Epidermal melanocyte (primary cell): Measurements from ENCODE around the gene C1QL3.

Experiments
- DNase-seq: peaks from one replicate; pipeline ENCODE4 v3.0.0; 2011; ENCODE audit warnings: low spot score; ENCODE audit not compliant: insufficient read length

C1QL3 gene

DNA sequence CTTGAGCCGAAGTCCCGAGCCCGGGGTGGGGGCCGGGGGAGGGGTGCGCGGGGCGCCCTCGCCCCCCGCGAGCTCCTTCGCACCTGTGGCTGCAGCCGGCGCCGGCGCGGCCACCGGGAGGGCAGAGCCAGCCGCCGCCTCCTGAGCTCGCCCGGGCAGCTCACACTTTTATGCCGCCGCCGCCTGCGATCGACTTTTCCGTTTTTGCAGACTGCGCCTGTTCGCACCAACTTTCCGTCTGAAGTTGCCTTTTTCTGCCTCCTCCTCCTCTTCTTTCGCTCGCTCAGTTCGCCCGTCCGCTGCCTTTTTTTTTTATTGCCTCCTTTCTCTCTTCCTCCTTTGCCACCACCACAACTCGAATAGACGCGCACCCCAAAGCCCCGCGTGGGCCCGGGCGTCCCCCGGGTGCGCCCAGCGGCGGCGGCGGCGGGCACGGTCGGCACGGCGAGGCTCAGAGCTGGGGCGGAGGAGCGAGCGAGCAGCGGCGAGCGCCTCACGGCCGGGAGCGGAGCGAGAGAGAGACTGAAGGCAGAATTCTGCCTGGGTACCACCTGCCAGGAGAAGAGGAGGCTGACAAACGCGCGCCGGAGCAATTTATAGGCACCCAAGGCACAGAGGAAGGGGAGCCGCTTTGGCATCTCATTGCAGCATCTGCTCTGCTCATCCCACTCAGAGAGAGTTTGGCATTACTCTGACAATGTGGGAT, at the start of gene C1QL3:
TSS of gene C1QL3 (minus strand) at position 569 of the 706 bp plus-strand sequence. CDS start 814 bp downstream, outside the sequence.
- no peak for DNase-seq

GRCh38 chr10:16570731-16571130, 49.1 kb upstream of the C1QL3 start:
- DNase-seq, result no peak

DNA sequence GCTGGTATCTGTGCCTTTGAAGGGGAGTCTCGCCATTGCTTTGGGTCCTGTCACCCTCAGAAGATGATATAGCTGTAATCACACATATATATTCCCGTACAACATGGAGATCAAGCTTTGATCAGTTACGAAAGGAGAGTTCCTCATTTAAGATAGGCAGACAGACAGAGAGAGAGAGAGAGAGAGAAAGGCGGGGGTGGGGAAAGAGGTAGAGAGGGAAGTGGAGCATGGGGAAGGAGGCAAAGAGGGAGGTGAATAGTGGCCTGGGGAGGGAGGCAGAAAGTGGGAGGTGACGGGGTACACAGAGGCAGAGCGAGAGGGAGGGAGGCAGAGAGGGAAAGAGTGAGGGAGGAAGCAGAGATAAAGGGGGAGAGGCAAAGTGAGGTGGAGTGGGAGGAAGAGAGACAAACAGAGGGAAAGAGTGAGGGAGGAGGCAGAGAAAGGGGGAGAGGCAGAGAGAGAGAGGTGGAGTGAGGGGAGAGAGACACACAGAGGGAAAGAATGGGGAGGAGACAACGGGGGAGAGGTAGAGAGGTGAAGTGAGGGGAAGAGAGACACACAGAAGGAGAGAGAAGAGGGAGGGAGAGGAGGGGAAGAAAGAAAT, 44.6 kb upstream of the C1QL3 start:
- DNase-seq, result no peak

DNA sequence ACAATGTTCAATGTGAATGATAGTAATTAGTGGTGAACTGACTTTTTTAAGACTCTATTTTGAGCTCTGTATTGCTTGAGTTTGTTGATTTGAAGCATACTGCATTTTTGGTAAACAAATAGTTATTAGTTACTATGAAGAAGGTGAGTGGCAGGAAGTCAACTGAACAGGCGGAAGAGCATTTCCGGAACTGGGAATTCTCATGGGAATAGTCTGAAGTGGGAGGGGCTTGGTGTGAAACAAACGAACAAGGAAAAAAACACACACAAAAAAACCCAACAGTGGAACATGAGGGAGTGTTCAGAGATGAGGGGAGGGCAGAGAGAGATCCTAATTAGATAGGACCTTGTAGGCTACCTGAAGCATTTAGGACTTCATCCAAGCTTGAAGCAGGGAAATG, 43.9 kb upstream of the C1QL3 start:
- DNase-seq, result no peak

DNA sequence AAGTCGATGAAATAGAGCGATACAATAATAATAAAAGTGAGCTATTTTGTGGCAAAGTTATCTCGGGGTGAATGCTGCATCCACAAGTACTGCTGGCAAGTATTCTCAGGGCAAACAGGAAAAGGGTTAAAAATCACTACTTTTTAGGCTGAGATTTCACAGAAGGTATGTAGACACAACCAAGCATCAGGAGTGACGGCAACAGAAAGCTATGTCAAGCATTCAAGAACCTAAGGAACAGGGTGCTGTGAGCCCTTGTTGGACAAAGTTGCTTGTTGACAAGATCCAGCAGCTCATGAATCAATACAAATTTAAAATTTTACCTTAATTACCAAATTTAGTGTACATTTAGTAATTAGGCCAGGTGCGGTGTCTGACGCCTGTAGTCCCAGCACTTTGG, 41.2 kb upstream of the C1QL3 start:
- no peak for DNase-seq

DNA sequence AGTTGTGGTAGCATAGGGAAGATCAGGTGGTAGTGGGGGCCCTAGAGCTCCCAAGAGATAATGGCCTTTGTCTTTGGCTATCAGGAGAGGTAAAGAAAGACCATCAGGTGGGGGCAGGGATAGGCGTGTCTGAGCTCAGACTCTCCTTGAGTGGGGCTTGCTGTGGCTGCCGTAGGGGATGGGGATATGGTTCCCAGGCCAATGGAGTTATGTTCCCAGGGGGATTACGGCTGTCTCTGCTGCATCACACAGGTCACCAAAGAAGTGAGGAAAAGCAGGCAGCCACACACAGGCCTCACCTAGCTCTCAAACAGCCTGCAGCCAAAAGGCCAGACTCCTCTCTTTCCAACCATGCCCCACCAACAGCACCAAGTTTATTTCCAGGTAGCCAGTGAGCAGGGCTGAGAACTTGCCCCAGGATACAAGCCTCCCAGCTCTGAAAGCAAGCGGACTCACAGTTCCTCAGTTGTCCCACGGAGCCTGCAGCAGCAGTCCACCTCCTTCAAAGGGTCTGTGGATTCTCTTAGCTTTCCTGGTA, 37.6 kb upstream of the C1QL3 start:
- DNase-seq, result no peak

DNA sequence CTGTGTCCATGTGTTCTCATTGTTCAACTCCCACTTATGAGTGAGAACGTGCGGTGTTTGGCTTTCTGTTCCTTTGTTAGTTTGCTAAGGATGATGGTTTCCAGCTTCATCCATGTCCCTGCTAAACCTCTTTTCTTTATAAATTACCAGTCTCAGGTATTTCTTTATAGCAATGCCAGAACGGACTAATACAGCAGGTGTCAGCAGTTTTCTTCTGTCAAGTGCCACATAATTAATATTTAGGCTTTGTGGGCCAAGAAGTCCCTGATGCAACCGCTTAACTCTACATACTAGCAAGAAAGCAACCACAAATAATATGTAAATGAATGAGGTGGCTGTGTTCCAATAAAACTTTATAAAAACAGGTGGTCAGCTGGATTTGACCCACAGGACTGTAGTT, 26.3 kb upstream of the C1QL3 start:
- no peak for DNase-seq

DNA sequence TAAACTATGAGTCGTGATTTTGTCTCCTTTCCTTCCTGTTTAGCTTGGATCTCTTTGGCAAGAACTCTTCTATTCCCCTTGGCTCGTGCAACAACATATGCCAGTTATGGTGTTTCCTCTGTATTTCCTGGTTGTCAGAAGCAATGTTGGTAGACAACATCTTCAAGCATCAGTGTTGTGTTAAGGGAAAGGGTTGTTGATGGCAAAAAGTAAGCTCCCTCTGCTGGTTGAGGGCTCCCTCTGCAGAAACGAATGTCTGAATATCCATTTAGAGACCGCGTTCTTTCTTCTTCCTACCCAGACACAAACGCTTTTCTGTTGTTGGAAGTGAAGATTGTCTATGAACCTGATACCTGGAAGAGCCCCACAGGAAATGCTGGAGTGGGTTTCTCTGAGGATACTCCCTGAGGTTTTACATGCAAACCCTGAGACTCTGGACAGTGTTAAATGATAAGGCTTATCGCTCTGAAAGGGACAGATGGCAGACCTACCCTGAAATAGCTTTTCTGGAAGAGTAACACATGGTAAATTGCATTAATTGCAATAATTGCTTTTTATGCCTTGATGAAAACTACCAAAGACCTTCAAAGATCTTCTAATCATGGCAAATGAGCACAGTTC, 23.5 kb upstream of the C1QL3 start:
- peak; percentile 41 for DNase-seq

GRCh38 chr10:16544591-16544990, 22.9 kb upstream of the C1QL3 start:
- no peak for DNase-seq

GRCh38 chr10:16544099-16544498, 22.4 kb upstream of the C1QL3 start:
- DNase-seq, result no peak

- no peak for DNase-seq
Observed at GRCh38 chr10:16536155-16536554, 14.5 kb upstream of the C1QL3 start.

DNA sequence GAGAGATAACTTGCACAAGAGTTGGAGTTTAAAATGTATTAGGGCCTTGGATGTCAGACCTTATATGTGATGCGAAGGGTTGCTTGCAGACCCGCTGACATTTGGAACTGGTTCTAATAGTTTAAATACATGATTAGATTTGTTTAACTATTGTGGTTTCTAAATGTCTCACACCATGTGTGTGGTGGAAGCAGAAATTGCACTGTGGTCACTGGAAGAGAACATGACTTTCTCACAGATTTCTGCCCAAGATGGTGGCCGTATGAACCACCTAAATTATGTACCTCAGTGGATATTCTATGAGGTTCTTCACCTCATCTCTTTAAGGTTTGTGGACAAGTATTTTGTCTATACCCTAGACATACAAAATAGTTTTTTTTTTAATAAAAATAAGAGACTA, 8.2 kb upstream of the C1QL3 start:
- no peak for DNase-seq

GRCh38 chr10:16527452-16527851, 5.8 kb upstream of the C1QL3 start:
- DNase-seq, result no peak

DNA sequence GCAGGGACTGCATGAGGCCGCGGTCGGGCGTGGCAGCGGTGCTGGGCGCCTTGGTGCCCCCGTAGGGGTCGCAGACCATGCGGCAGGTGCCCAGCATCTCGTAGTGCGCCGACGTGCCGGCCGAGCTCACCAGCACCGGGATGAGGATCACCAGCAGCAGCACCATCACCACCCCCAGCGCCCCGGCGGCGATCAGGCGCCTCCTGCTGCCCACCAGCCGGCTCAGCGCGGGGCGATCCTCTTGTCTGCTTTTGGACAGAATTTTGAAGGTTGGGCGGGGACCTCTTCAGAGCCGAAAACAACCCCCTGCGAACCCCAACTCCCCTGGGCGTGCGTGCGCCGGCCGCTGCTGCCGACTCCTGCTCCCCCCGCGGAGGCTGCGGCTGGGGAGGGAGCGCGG, 779 bp downstream of the C1QL3 start:
- no peak for DNase-seq

DNA sequence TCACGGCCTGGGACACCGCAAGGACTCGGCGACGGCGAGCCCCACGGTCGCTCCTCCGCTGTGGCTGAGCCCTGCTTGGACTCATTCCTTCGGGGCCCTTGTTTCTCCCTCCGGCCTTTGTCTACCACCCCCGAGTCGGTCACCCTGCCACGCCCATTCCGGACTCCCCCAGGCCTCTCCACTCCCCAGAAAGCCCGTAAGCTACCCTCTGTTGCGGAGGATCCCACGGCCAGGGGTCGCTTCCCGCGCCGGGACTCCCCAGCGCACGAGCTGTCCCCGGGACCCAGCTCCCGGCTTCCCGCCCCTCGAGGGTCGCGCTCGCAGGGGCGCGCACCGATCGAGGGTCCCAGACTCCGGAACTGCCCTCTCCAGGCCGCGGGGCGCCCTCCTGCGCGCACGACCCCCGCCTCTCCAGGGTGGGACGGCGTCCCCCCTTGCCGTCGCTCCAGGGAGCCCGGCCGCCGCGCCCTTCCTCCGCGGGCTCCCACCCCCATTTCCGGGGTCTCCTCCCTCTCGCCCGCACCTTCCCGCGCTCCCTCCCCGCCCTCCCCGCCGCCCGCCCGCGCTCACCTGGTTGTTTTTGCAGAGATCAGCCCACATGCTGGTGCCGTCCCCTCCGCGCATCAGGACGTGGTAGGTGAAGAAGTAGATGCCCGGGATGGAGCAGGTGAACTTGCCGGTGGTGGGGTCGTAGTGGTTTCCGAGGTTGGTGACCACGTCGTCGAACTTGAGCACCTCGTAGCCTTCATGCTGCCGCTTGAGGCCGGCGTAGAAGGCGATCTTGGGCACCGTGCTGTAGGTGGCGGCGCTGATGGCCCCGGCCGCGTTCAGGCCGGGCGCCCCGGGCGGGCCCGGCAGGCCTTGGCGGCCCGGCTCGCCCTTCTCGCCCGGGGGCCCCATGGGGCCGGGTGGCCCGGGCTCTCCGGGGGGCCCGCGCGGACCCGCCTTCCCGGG, 1.5 kb downstream of the C1QL3 start:
- no peak for DNase-seq

DNA sequence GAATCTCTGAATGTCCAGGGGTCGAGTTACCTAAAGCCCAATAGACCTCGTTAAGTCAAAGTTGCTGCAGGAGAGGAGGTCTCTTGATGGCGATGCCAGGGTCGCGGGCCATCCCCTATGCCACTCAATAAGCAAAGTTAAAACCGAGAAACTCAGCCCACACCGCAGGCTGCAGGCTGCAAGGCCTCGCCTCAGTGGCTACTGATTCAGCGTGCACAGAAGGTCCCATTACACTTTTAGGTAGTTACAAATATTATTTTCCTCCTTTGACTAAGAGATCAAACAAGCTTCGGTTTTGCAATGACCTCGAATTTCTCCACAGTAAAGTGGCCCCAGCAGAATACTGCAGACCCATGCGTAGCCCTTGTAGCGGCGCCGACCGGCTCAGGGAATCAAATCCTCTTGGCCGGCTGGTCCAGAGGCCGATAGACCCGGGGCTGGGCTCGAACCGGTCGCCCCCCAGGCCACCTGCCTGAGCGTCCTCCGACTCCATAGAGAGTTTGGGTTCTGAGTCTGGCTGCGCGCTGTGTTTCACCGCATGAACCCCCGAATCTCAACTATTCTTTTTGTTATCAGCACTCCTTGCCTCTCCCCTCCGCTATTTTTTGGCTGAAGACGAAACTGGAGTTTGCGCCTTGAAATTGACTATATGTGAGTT, 2.3 kb downstream of the C1QL3 start:
- DNase-seq, result no peak

GRCh38 chr10:16518822-16519221, 2.9 kb downstream of the C1QL3 start:
- DNase-seq, result no peak

DNA sequence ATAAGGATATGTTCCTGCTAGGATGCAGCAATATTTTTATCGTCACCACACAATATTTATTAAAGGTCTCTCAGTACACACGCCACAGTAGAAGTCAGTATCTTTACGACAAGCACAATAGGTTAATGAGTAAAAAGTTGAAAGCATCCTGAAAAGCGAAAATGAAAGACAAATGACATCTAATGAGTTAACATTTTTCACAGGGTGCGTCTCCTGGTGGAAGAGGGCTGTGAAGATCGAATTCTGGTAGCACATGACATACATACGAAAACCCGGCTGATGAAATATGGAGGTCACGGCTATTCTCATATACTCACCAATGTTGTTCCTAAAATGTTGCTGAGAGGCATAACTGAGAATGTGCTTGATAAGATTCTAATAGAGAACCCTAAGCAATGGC, 10.8 kb downstream of the C1QL3 start:
- DNase-seq, result no peak

- no peak for DNase-seq
Observed at GRCh38 chr10:16509996-16510395, 11.7 kb downstream of the C1QL3 start.

DNA sequence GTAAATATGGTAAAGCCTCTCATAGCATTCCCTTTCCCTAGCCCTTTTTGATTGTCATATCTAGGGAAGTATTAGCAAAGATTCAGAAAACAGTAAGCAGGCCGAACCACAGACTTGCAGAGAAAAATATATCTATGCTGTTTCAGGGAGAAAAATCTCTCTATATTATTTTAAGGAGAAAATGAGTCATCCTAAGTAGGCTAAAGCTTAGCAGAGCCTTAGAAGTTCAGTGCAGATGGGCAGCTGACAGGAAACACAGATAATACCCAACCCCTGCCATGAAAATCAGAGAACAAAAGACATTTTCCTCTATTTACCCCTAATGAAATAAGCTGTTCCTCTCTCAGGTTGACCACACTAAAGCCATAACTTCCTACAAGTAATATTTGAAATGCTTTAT, 16.5 kb downstream of the C1QL3 start:
- no peak for DNase-seq

DNA sequence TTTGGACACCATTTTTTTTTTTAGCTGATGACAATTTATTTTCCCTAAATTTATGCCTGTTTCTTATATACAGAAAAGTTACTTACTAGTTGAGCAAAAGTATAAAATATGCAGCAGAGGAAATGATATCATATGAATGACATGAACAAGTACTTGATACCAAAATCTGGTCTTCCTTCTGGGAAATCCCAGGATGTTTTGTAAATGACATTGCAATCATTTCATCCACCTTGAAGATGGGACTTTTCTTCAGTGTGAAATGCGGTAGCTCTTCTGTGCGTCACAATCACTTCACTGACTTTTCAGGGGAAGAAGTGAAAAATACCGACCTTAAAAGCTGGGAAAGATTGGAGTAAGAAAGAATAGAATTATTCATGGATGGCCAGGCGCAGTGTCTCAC, 23.8 kb downstream of the C1QL3 start:
- DNase-seq, result no peak
